Hepatocyte (in vitro differentiated cells): ENCODE measurements around the gene TCF7.

Experiments used
- EZH2 ChIP-seq: fragments of 200-600 bp; sonication (generic); IDR thresholded peaks from 2 replicates; pipeline ENCODE4 v1.6.1; 2016; ENCODE audit warnings: antibody characterized with exemption, mild to moderate bottlenecking, borderline replicate concordance
- TF ChIP-seq, protein P1 (sequence below): fragments of 200-600 bp; sonication (generic); IDR thresholded peaks from 2 replicates; pipeline ENCODE4 v1.5.1; 2016; ENCODE audit warnings: antibody characterized with exemption, mild to moderate bottlenecking; ENCODE audit not compliant: poor library complexity

DNA sequence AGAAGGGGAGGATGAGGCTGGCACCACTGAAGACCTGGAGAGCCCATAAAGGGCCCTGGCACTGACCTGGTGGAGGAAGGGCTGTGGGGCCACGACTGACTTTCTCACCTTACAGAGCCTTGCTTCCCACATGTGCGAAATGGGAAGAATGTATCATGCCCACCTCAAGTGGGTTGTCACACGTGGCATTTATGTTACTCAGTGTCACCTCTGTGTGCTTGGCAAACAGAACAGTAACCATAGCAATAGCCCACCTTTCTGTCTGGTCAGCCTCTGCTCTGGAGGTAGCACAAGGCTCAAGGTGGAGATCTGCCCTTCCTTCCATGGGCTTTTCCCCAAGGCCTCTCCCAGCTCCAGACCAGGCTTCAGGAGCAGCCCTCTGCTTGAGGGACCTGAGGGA, 16.7 kb downstream of the TCF7 start:
- TF ChIP-seq, protein P1, sequence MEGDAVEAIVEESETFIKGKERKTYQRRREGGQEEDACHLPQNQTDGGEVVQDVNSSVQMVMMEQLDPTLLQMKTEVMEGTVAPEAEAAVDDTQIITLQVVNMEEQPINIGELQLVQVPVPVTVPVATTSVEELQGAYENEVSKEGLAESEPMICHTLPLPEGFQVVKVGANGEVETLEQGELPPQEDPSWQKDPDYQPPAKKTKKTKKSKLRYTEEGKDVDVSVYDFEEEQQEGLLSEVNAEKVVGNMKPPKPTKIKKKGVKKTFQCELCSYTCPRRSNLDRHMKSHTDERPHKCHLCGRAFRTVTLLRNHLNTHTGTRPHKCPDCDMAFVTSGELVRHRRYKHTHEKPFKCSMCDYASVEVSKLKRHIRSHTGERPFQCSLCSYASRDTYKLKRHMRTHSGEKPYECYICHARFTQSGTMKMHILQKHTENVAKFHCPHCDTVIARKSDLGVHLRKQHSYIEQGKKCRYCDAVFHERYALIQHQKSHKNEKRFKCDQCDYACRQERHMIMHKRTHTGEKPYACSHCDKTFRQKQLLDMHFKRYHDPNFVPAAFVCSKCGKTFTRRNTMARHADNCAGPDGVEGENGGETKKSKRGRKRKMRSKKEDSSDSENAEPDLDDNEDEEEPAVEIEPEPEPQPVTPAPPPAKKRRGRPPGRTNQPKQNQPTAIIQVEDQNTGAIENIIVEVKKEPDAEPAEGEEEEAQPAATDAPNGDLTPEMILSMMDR: no peak
- TF ChIP-seq EZH2: no peak
